Stimulated activated CD8-positive, alpha-beta memory T cell treated with anti-CD3 and anti-CD28 coated beads, Interleukin-2, amount 100 ng/mL, for 1 hour (primary cell): ENCODE measurements around the gene TMEM236.
A peak's percentile ranks its signal among the peaks of the same experiment; 100 is the strongest.

Experiments used
- DNase-seq, 2 donors: peaks; one replicate each; pipeline ENCODE4 v3.0.0-alpha.2; 2020; ENCODE audit warnings: low read depth in 2 of 2

The TMEM236 gene

GRCh38 chr10:17740668-17741067 is 11.3 kb upstream of the TMEM236 start:
- DNase-seq: no peak

GRCh38 chr10:17742918-17743317 is 9.1 kb upstream of the TMEM236 start:
- peak; percentile 35 to 43 for DNase-seq

- no peak for DNase-seq
Observed at GRCh38 chr10:17743437-17743836, 8.6 kb upstream of the TMEM236 start.

GRCh38 chr10:17744341-17744861 is 7.6 kb upstream of the TMEM236 start:
- DNase-seq: no peak

- DNase-seq: no peak
Observed at GRCh38 chr10:17747883-17748550, 4.0 kb upstream of the TMEM236 start.

- DNase-seq: no peak
Observed at GRCh38 chr10:17749890-17750289, 2.1 kb upstream of the TMEM236 start.

GRCh38 chr10:17756557-17757217 is 4.7 kb downstream of the TMEM236 start:
- no peak for DNase-seq

GRCh38 chr10:17758200-17758599 is 6.2 kb downstream of the TMEM236 start:
- DNase-seq: no peak

GRCh38 chr10:17758896-17759295 is 6.9 kb downstream of the TMEM236 start:
- DNase-seq: no peak

GRCh38 chr10:17764142-17764541 is 12.1 kb downstream of the TMEM236 start:
- no peak for DNase-seq

- no peak for DNase-seq
Observed at GRCh38 chr10:17765602-17766001, 13.6 kb downstream of the TMEM236 start.

- no peak for DNase-seq
Observed at GRCh38 chr10:17766731-17767130, 14.7 kb downstream of the TMEM236 start.

GRCh38 chr10:17768496-17768895 is 16.5 kb downstream of the TMEM236 start:
- DNase-seq: no peak

- DNase-seq: no peak
Observed at GRCh38 chr10:17768957-17769356, 17.0 kb downstream of the TMEM236 start.

- DNase-seq: no peak
Observed at GRCh38 chr10:17771017-17771416, 19.0 kb downstream of the TMEM236 start.

- DNase-seq: no peak
Observed at GRCh38 chr10:17779784-17780183, 27.8 kb downstream of the TMEM236 start.

GRCh38 chr10:17780727-17781126 is 28.7 kb downstream of the TMEM236 start:
- DNase-seq: no peak

- no peak for DNase-seq
Observed at GRCh38 chr10:17781856-17782255, 29.9 kb downstream of the TMEM236 start.

- DNase-seq: no peak
Observed at GRCh38 chr10:17782921-17783665, 31.1 kb downstream of the TMEM236 start.

- DNase-seq: no peak
Observed at GRCh38 chr10:17783751-17784150, 31.8 kb downstream of the TMEM236 start.

GRCh38 chr10:17784688-17785087 is 32.7 kb downstream of the TMEM236 start:
- no peak for DNase-seq

- DNase-seq: no peak
Observed at GRCh38 chr10:17785276-17785930, 33.4 kb downstream of the TMEM236 start.
